Activated CD8-positive, alpha-beta memory T cell treated with anti-CD3 and anti-CD28 coated beads for 1 hour (primary cell): ENCODE data around the gene PDE3B.
"Not testable (repeated sequence)": the region's sequence is repeated elsewhere in the genome, so short reads cannot be mapped to it uniquely, and the experiment has no call there.

Experiments used
- DNase-seq, 2 donors: peaks; one replicate each; pipeline ENCODE4 v3.0.0-alpha.2; 2020; ENCODE audit warnings: low read depth in 1 of 2; ENCODE audit errors: extremely low read depth in 1 of 2

Gene PDE3B

DNA sequence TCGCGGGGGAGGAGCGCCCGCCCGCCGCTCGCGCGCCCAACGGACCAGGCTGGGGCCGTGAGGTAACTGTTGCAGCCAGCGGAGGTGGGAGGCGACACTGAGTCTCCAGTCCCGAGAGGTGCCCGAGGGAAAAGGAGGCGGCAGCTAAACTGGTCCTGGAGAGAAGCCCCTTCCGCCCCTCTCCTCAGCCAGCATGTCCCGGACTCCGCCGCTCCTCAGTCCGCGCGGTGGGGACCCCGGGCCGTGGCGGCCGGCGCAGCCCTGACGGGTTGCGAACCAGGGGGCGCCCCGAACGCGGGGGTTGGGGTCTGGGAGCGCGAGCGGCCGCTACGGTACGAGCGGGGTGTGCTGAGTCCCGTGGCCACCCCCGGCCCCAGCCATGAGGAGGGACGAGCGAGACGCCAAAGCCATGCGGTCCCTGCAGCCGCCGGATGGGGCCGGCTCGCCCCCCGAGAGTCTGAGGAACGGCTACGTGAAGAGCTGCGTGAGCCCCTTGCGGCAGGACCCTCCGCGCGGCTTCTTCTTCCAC lies at the start of gene PDE3B:
Gene PDE3B, plus strand, starts transcription at position 108 of the 529 bp plus-strand sequence. Its CDS starts 272 bp downstream, at position 380.
- peak; percentile 40 to 54 for DNase-seq

DNA sequence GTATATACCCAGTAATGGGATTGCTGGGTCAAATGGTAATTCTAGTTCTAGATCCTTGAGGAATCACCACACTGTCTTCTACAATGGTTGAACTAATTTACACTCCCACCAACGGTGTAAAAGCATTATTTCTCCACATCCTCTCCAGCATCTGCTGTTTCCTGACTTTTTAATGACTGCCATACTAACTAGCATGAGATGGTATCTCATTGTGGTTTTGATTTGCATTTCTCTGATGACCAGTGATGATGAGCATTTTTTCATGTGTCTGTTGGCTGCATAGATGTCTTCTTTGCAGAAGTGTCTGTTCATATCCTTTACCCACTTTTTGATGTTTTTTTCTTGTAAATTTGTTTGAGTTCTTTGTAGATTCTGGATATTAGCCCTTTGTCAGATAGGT lies 48.3 kb upstream of the PDE3B start:
- not testable (repeated sequence) for DNase-seq

GRCh38 chr11:14607713-14608112 lies 35.9 kb upstream of the PDE3B start:
- DNase-seq = no peak

DNA sequence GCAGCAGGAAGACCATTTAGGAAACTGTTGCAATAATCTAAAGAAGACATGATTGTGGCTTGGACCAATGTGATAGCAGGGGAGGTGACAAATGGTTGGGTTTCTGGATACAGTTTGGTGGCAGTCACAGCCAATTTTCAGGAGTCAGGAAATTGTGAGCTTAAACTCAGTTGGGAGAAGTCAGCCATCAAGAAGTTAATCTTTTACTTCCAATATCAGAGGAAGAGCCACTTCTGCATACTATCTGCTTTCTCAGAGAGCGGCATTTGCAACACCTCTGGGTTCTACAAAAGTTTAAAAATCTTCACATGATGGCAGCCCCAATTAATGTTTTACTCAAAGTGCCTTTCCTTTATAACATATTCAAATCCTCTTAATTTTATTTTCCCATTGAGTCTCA lies 33.7 kb upstream of the PDE3B start:
- DNase-seq = no peak

DNA sequence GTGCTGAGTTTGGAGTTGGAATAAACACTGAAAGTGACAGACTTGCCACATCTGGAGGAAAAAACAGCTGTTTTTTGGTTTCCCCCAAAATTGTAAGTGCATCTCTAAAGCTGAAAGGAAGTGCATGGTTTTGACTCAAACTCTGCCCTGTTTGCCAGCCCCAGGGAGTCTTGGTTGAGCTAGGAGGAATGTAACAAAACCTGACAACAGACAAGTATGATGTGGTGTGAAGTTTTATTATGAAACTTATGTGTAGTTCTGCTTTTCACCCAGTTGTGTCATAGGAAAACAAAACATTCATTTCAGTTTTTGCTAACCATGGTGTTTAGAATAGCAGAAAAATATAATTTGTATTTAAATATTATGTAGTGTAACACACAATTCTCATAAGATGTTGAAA lies 31.7 kb upstream of the PDE3B start:
- no peak for DNase-seq

GRCh38 chr11:14612694-14613093 lies 30.9 kb upstream of the PDE3B start:
- no peak for DNase-seq

- no peak for DNase-seq
Observed at GRCh38 chr11:14614091-14614622, 29.4 kb upstream of the PDE3B start.

DNA sequence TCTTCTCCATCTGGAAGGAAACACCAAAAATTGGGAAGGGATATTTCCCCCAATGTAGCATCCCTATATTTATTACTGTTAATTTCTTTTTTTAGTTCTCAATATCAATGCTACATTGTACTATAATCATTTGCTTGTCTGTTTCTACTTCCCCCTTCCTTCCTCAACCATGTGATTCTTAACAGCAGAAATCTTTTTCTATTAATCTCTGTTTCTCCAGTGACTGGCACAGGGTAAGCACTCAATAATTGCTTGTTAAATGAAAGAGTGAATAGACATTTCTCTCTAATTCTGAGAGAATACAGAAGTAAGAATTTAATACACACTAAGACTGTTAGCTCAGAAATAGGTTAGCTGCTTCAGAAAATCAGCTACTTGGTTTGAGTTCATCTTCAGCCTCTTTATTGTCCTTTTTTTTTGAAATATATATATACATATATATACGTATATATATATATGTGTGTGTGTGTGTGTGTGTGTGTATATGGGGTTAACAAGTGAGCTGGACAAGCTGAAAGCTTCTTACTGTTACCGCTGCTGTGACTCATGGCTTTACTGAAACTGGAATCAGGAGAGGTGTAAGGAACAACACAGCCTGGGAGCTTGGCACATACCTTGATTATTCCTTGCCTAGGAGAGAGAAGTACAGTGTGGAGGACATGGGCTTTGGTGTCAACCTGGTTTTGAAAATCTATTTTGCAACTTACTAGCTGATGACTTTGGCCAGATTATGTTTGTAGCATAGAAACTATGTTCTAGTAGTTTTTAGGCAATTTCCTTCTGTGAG lies 26.2 kb upstream of the PDE3B start:
- DNase-seq = no peak

DNA sequence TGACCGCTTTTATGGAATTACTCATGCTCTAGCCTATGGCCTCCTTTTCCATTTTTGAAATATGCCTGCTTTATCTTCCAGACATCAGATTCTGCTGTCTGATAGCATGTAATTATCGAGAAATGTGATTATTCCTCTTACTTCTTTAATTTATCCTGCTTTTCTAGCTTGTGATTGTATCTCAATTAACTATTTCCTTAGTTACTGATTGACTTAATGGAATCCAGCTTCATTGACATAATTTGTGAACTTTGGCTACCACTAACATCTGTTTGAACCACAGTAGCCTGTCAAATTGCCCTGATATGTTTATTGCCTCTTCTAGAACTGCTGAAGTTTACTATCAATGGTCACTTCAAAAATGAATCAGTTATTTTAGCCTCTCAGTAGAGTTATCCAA lies 25.5 kb upstream of the PDE3B start:
- no peak for DNase-seq

DNA sequence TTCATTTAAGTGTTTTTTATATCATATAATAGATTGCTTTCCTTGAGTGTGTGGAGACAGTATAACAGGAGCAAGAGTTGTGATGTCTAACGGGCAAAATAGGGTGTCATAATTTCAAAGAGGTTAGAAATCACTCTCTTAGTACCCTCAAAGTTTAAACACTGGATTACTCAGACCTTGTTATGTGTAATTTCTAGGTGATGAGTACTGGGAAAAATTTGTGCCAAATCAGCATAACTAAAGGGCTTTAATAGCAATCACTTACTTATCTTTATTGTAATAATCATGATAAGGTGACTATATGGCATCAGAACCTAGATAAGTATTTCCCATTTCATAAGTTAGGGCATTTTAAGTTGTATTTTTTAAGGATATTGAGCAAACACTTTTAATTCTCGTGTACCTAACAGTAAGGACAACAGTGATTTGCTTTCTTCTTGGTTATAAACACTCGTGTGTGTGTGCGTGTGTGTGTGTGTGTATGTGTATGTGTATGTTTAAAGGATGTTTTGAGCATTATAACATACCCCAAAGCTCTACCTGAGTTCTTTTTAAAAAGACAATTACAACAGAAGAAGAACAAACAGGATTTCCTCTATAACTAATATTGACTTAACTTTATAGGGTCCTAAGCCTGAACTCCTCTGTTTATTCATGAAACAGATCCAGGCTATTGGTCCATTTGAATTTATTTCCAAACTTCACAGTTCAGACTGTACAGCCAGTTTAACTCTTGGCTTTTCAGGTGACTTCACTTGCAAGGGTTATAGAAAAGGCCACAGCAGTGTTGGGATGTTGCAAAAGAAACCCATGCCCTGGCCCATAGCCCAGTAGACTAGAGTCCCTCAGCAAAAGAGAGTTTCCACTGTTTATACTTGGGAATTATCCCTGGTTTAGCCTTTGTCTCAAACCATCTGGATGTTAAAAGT lies 23.7 kb upstream of the PDE3B start:
- no peak for DNase-seq

GRCh38 chr11:14622223-14622954 lies 21.2 kb upstream of the PDE3B start:
- DNase-seq = no peak

DNA sequence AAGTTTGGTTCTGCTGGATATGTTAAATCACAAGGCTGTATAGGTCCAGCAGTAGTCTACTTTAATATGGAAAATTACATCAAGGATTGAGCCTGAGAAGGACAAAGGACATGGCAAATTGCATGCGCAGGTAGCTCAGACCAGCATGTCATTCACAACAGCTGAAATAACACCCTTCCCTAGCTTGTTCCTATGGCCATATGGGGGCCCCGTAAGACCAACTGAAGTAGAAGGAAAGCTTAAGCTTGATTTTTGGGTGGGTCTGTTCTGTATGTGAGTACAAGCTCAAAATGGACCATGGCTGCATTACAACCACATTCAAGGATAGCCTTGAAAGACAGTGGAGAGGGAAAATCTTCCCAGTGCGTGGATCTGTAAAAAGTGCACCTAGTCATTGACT lies 20.6 kb upstream of the PDE3B start:
- DNase-seq = no peak

DNA sequence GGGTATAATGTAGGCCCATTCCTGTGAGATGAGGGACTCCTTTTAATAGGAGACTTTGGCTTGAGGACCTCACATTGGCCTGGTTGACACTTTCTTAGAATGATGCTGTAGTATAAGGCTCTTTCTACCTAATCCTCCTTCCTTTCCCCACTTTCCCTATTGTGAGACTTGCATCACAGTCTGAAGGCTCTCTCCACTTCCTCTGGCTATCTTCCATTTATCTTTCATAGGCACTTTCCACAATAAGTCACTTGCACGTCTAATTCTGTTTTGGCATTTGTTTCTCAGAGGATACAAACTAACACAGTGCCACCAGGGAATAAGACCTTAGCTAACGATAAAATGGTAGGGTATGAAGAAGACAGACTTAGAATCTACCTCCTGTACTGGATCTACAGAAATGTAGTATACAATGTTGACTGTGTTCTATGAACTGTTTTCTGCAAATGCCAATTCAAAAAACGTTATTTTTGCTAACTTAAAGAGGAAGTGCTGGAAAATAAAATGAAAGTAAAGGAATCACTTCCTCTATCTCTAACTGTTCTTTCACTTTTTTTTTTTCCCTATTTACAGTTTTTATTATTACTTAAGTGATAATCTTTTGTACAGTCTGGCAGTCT lies 17.9 kb upstream of the PDE3B start:
- no peak for DNase-seq

GRCh38 chr11:14626650-14627049 lies 17.0 kb upstream of the PDE3B start:
- DNase-seq = no peak

GRCh38 chr11:14633506-14634224 lies 9.9 kb upstream of the PDE3B start:
- DNase-seq = not testable (repeated sequence)

GRCh38 chr11:14634813-14635212 lies 8.8 kb upstream of the PDE3B start:
- no peak for DNase-seq

DNA sequence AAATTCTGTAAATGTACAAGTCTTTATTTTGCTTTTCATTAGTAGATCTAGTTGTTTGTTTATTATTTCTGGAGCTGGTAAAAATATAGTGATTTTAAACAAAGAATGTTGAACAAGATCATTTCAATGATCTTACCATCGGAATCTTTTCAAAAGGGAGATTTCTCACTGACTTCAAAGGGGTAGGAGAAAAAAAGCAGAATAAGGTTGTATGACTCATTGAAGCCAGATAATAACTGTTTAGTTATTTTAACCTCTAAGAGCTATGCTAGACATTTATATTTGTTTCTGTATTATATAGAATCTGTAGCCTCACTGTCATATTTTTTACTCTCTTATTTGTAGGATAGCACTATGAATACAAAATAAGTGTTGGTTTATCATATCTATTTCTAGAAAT lies 8.1 kb upstream of the PDE3B start:
- DNase-seq = no peak

DNA sequence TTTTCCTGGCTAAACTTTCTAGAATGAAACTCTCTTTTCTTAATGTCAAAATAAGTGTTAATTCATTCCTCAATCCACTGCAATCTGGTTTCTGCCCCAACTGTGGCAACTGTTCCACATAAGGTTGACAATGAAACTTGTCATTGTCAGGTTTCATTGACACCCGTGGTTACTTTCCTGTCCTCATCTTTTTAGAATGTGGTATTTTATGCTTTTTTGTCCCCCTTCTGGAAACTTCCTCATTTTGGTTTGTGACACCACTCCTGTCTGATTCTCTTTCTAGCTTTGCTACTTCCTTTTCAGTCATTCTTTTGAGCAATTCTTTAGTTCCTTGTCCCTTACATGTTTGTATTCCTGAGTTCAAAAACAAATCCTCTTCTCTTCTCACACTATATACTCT lies 7.5 kb upstream of the PDE3B start:
- no peak for DNase-seq

DNA sequence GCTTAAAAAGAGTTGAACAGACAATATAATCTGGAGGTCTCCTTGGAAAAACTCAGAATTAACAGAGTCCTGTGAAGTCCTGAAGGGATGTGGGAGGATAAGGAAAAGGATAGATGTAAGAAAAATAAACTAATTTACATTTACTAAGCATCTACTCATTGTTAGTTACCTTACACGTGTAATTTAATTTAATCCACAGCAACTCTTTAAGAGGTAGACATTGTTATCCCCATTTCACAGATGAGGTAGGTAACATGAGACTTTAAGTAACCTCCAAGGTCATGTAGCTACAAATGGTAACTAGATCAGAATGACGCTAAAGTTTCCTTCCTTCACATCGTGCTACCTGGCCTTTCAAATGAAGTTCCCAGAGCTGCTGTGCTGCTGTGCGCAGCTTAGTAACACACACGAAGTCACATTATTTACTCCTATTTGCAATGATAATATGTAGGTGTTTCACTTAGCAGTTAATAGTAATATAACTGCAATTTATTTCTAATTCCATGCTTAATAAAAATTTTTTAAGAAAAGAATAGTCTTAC lies 5.7 kb upstream of the PDE3B start:
- no peak for DNase-seq
